ENCODE measurements around the gene OR52D1. TPM values are rescaled to one million over a fixed set of nuclear protein-coding genes. Genes with fewer than 3 reads are reported as not detected.

OR52D1 gene
- not detected in 2 replicates for polyA plus RNA-seq (2013)

- Histone ChIP-seq H4K91ac (ENCODE audit: low read depth, low read length) (no peak within 1 kb of the TSS), H3K4me1 (ENCODE audit: control insufficient read depth in 1 of 2, insufficient read depth in 2 of 2, low read length in 2 of 2) (no peaks in the 10 kb centered on the region), H3K4ac (ENCODE audit: low read depth, low read length) (no peak within 1 kb of the TSS), H2BK12ac (ENCODE audit: low read length) (no peak within 1 kb of the TSS), H4K8ac (ENCODE audit: low read depth, low read length) (no peak within 1 kb of the TSS), H3K79me2 (ENCODE audit: control insufficient read depth, insufficient read depth, low read length, poor library complexity) (no peaks in the 10 kb centered on the region), H3K14ac (ENCODE audit: low read length) (no peak within 1 kb of the TSS), H3K18ac (ENCODE audit: low read length) (no peak within 1 kb of the TSS), H4K12ac (ENCODE audit: low read depth, low read length) (no peak within 1 kb of the TSS), H3K27ac (ENCODE audit: low read depth, low read length) (no peak within 1 kb of the TSS), H3K36me3 (ENCODE audit: control insufficient read depth in 1 of 2, insufficient read depth in 2 of 2, low read length in 2 of 2) (no peaks in the 10 kb centered on the region), H3K27me3 (ENCODE audit: insufficient read depth, low read length) (no peaks in the 10 kb centered on the region), H3K4me2 (ENCODE audit: low read length) (no peak within 1 kb of the TSS), H2AK5ac (ENCODE audit: low read length) (no peak within 1 kb of the TSS), H2BK5ac (ENCODE audit: low read depth, low read length, poor library complexity) (no peak within 1 kb of the TSS), H3K23ac (ENCODE audit: low read length) (no peak within 1 kb of the TSS), H2AFZ (ENCODE audit: insufficient read depth, low read length, poor library complexity) (no peak within 1 kb of the TSS), H3K79me1 (ENCODE audit: low read length) (no peaks in the 10 kb centered on the region), H3K4me3 (ENCODE audit: low read depth, low read length) (no peak within 1 kb of the TSS), H3K9ac (ENCODE audit: low read length) (no peak within 1 kb of the TSS), H2BK120ac (ENCODE audit: insufficient read depth, low read length, poor library complexity) (no peak within 1 kb of the TSS), H3K9me3 (ENCODE audit: insufficient read depth, low read depth, low read length) (no peaks in the 10 kb centered on the region)
- DNase-seq: no peak
Measured at GRCh38 chr11:5488385-5488784, at the start of gene OR52D1. TSS of gene OR52D1 (plus strand) at chr11:5488685. CDS start at chr11:5488707, 22 bp downstream.

GRCh38 chr11:5441414-5441813, 47.1 kb upstream of the OR52D1 start, which contains the start of gene OR51I1:
TSS of gene OR51I1 (minus strand) at chr11:5441514. CDS start at chr11:5441514, 0 bp downstream.
- no peaks in the 10 kb centered on the region for H3K79me1 ChIP-seq (ENCODE audit: low read length)
- H2AK5ac ChIP-seq (ENCODE audit: low read length): no peak within 1 kb of the TSS
- no peaks in the 10 kb centered on the region for H3K27me3 ChIP-seq (ENCODE audit: insufficient read depth, low read length)
- H4K91ac ChIP-seq (ENCODE audit: low read depth, low read length): no peak within 1 kb of the TSS
- H3K4me1 ChIP-seq (ENCODE audit: control insufficient read depth in 1 of 2, insufficient read depth in 2 of 2, low read length in 2 of 2): no peaks in the 10 kb centered on the region
- H3K79me2 ChIP-seq (ENCODE audit: control insufficient read depth, insufficient read depth, low read length, poor library complexity): no peaks in the 10 kb centered on the region
- no peak within 1 kb of the TSS for H2BK5ac ChIP-seq (ENCODE audit: low read depth, low read length, poor library complexity)
- H4K8ac ChIP-seq (ENCODE audit: low read depth, low read length): no peak within 1 kb of the TSS
- H3K9me3 ChIP-seq (ENCODE audit: insufficient read depth, low read depth, low read length): no peaks in the 10 kb centered on the region
- H4K12ac ChIP-seq (ENCODE audit: low read depth, low read length): no peak within 1 kb of the TSS
- H3K27ac ChIP-seq (ENCODE audit: low read depth, low read length): no peak within 1 kb of the TSS
- no peak for DNase-seq
- no peak within 1 kb of the TSS for H3K9ac ChIP-seq (ENCODE audit: low read length)
- no peak within 1 kb of the TSS for H2BK120ac ChIP-seq (ENCODE audit: insufficient read depth, low read length, poor library complexity)
- H2AFZ ChIP-seq (ENCODE audit: insufficient read depth, low read length, poor library complexity): no peak within 1 kb of the TSS
- H3K14ac ChIP-seq (ENCODE audit: low read length): no peak within 1 kb of the TSS
- no peak within 1 kb of the TSS for H3K4me3 ChIP-seq (ENCODE audit: low read depth, low read length)
- no peak within 1 kb of the TSS for H3K23ac ChIP-seq (ENCODE audit: low read length)
- no peak within 1 kb of the TSS for H3K18ac ChIP-seq (ENCODE audit: low read length)
- H3K36me3 ChIP-seq (ENCODE audit: control insufficient read depth in 1 of 2, insufficient read depth in 2 of 2, low read length in 2 of 2): no peaks in the 10 kb centered on the region
- H3K4ac ChIP-seq (ENCODE audit: low read depth, low read length): no peak within 1 kb of the TSS
- H2BK12ac ChIP-seq (ENCODE audit: low read length): no peak within 1 kb of the TSS
- no peak within 1 kb of the TSS for H3K4me2 ChIP-seq (ENCODE audit: low read length)
- WGBS (ENCODE audit: extremely low coverage, insufficient coverage, insufficient read length): no CpG with 5 or more reads among the region's 2 CpGs

GRCh38 chr11:5443835-5444393, 44.6 kb upstream of the OR52D1 start:
- no peak overlapping the region for H2BK120ac ChIP-seq (ENCODE audit: insufficient read depth, low read length, poor library complexity)
- no peak overlapping the region for H3K27ac ChIP-seq (ENCODE audit: low read depth, low read length)
- H2BK5ac ChIP-seq (ENCODE audit: low read depth, low read length, poor library complexity): no peak overlapping the region
- no peaks in the 10 kb centered on the region for H3K27me3 ChIP-seq (ENCODE audit: insufficient read depth, low read length)
- H3K18ac ChIP-seq (ENCODE audit: low read length): no peak overlapping the region
- no peaks in the 10 kb centered on the region for H3K36me3 ChIP-seq (ENCODE audit: control insufficient read depth in 1 of 2, insufficient read depth in 2 of 2, low read length in 2 of 2)
- H3K4me3 ChIP-seq (ENCODE audit: low read depth, low read length): no peak overlapping the region
- H4K8ac ChIP-seq (ENCODE audit: low read depth, low read length): no peak overlapping the region
- H3K9ac ChIP-seq (ENCODE audit: low read length): no peak overlapping the region
- no peak overlapping the region for H3K4ac ChIP-seq (ENCODE audit: low read depth, low read length)
- H2BK12ac ChIP-seq (ENCODE audit: low read length): no peak overlapping the region
- DNase-seq: no peak
- no peaks in the 10 kb centered on the region for H3K79me2 ChIP-seq (ENCODE audit: control insufficient read depth, insufficient read depth, low read length, poor library complexity)
- no peak overlapping the region for H3K14ac ChIP-seq (ENCODE audit: low read length)
- H4K91ac ChIP-seq (ENCODE audit: low read depth, low read length): no peak overlapping the region
- H4K12ac ChIP-seq (ENCODE audit: low read depth, low read length): no peak overlapping the region
- no peak overlapping the region for H3K4me2 ChIP-seq (ENCODE audit: low read length)
- no peaks in the 10 kb centered on the region for H3K79me1 ChIP-seq (ENCODE audit: low read length)
- no peak overlapping the region for H3K23ac ChIP-seq (ENCODE audit: low read length)
- H3K9me3 ChIP-seq (ENCODE audit: insufficient read depth, low read depth, low read length): no peaks in the 10 kb centered on the region
- no peaks in the 10 kb centered on the region for H3K4me1 ChIP-seq (ENCODE audit: control insufficient read depth in 1 of 2, insufficient read depth in 2 of 2, low read length in 2 of 2)
- H2AK5ac ChIP-seq (ENCODE audit: low read length): no peak overlapping the region
- H2AFZ ChIP-seq (ENCODE audit: insufficient read depth, low read length, poor library complexity): no peak overlapping the region
- 100% methylated on average over 1 of the region's 2 CpGs for WGBS (ENCODE audit: extremely low coverage, insufficient coverage, insufficient read length)

- no peak for DNase-seq
- no peak within 1 kb of the TSS for H3K23ac ChIP-seq (ENCODE audit: low read length)
Measured at GRCh38 chr11:5449023-5449422, 39.5 kb upstream of the OR52D1 start, which contains the start of gene OR51I2. TSS of gene OR51I2 (plus strand) at chr11:5449323. CDS start at chr11:5453489, 4,166 bp downstream.

More at GRCh38 chr11:5449023-5449422, 39.5 kb upstream of the OR52D1 start, which contains the start of gene OR51I2:
- H3K79me2 ChIP-seq (ENCODE audit: control insufficient read depth, insufficient read depth, low read length, poor library complexity): no peaks in the 10 kb centered on the region
- no peak within 1 kb of the TSS for H2AK5ac ChIP-seq (ENCODE audit: low read length)
- no peak within 1 kb of the TSS for H2BK12ac ChIP-seq (ENCODE audit: low read length)
- H3K27me3 ChIP-seq (ENCODE audit: insufficient read depth, low read length): no peaks in the 10 kb centered on the region
- no peaks in the 10 kb centered on the region for H3K4me1 ChIP-seq (ENCODE audit: control insufficient read depth in 1 of 2, insufficient read depth in 2 of 2, low read length in 2 of 2)
- H4K12ac ChIP-seq (ENCODE audit: low read depth, low read length): no peak within 1 kb of the TSS
- H3K14ac ChIP-seq (ENCODE audit: low read length): no peak within 1 kb of the TSS
- no peak within 1 kb of the TSS for H2BK120ac ChIP-seq (ENCODE audit: insufficient read depth, low read length, poor library complexity)
- H2BK5ac ChIP-seq (ENCODE audit: low read depth, low read length, poor library complexity): no peak within 1 kb of the TSS
- H3K18ac ChIP-seq (ENCODE audit: low read length): no peak within 1 kb of the TSS
- no peaks in the 10 kb centered on the region for H3K79me1 ChIP-seq (ENCODE audit: low read length)
- no peak within 1 kb of the TSS for H4K91ac ChIP-seq (ENCODE audit: low read depth, low read length)
- H3K4me3 ChIP-seq (ENCODE audit: low read depth, low read length): no peak within 1 kb of the TSS
- H3K4ac ChIP-seq (ENCODE audit: low read depth, low read length): no peak within 1 kb of the TSS
- no peak within 1 kb of the TSS for H3K9ac ChIP-seq (ENCODE audit: low read length)
- no peak within 1 kb of the TSS for H3K27ac ChIP-seq (ENCODE audit: low read depth, low read length)
- H3K9me3 ChIP-seq (ENCODE audit: insufficient read depth, low read depth, low read length): no peaks in the 10 kb centered on the region
- no peak within 1 kb of the TSS for H2AFZ ChIP-seq (ENCODE audit: insufficient read depth, low read length, poor library complexity)
- WGBS (ENCODE audit: extremely low coverage, insufficient coverage, insufficient read length): no CpG with 5 or more reads among the region's 2 CpGs
- no peaks in the 10 kb centered on the region for H3K36me3 ChIP-seq (ENCODE audit: control insufficient read depth in 1 of 2, insufficient read depth in 2 of 2, low read length in 2 of 2)
- H3K4me2 ChIP-seq (ENCODE audit: low read length): no peak within 1 kb of the TSS
- H4K8ac ChIP-seq (ENCODE audit: low read depth, low read length): no peak within 1 kb of the TSS
